ENCODE data around the gene KLHL26. TPM values are rescaled to one million over a fixed set of nuclear protein-coding genes. Genes with fewer than 3 reads are reported as not detected.

The KLHL26 gene
- total and polyA plus RNA-seq, 2 experiments from 2014 or later, result 8.2 to 8.6 TPM

DNA sequence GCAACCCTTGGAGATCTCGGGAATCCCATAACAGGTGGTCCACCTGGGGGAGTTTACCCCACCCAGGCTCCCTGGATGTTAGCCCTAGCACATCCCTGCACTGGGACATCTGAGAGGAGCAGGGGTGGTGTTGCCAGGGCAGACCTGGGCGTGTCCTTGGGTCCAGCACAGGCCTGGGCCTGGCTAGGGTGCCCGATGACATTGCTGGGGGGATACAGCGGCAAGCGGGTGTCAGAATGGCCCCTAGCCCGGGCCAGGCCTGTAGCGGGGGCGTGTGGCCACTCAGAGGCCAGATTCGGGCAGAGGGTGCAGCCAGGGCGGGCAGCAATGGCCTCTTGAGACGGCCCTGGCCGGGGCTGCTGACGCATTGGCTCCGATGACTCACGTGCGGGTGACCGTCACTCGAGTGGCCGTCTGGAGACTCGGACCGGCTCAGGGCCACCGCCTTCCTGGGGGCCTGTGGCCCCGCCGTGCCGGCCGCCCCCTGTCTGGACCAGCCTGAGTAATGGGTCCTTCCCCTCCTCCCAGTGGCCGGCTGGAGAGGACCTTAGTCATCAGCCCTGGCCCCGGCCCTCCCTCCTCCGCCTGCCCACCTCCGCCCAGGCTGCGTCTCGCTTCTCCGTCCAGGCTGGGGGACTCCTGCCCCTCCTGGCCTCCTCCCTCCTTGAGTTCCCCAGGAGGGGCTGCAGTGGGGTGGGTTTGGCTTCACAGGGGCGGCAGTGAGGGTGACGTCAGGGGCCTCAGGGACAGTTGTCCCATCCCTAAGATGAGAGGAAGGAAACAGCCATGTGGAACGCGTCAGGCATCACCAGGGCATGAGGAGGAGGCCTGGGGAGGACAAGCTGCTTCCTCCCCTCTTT lies 23.5 kb downstream of the KLHL26 start:
- no peaks in the 10 kb centered on the region for H3K36me3 ChIP-seq
- no peak overlapping the region for H3K4me3 ChIP-seq
- H3K4me1 ChIP-seq (ENCODE audit: low read depth), result no peaks in the 10 kb centered on the region
- DNase-seq (ENCODE audit: low read depth in 1 of 2, low spot score in 1 of 2), result peak in 1 of 2 donors; percentile 44
- H3K27me3 ChIP-seq, result no peaks in the 10 kb centered on the region
- H3K9me3 ChIP-seq (ENCODE audit: low read depth), result no peaks in the 10 kb centered on the region
- TF ChIP-seq, protein P1, sequence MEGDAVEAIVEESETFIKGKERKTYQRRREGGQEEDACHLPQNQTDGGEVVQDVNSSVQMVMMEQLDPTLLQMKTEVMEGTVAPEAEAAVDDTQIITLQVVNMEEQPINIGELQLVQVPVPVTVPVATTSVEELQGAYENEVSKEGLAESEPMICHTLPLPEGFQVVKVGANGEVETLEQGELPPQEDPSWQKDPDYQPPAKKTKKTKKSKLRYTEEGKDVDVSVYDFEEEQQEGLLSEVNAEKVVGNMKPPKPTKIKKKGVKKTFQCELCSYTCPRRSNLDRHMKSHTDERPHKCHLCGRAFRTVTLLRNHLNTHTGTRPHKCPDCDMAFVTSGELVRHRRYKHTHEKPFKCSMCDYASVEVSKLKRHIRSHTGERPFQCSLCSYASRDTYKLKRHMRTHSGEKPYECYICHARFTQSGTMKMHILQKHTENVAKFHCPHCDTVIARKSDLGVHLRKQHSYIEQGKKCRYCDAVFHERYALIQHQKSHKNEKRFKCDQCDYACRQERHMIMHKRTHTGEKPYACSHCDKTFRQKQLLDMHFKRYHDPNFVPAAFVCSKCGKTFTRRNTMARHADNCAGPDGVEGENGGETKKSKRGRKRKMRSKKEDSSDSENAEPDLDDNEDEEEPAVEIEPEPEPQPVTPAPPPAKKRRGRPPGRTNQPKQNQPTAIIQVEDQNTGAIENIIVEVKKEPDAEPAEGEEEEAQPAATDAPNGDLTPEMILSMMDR (IDR thresholded peaks at IDR 0.05; ENCODE audit: low read depth, low read length), result no peak
- no peak overlapping the region for H3K27ac ChIP-seq

DNA sequence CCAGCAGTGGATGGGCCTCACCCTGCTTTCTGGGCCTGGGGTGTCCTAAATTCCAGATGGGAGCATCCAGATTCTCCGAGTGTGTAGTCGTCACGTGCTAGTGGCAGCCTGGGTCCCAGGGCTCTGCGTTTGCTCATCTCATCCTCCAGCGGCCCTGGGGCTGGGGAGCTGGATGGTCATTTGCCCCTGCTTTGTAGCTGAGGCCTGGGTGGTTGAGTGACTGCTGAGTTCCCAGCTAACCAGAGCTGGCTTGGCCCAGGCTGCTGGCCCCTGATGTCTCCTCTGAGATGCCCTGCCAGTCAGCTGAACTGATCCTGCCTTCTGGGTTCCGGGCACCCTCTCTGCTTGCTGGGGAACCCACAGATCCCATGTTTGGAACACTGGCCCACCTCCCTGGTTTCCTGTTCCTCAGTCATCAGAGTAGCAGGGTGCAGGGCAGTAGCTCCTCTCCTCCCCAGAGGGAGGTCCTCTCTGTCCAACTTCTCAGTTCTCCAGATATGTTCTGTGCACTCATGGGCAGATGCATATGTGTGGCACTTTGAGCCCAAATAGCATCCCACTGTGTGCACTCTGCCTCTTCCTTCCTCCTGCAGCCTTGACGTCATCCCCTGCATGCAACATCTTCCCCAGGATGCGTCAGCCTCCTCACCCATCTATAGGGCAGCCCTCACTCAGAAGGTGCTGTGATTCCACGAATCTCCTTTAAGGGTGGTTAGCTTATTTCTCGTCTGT lies 24.3 kb downstream of the KLHL26 start:
- Histone ChIP-seq H3K36me3 (no peaks in the 10 kb centered on the region), H3K4me1 (ENCODE audit: low read depth) (no peaks in the 10 kb centered on the region), H3K4me3 (no peak overlapping the region), H3K27me3 (no peaks in the 10 kb centered on the region), H3K9me3 (ENCODE audit: low read depth) (no peaks in the 10 kb centered on the region), H3K27ac (no peak overlapping the region)
- TF ChIP-seq, protein P1 (IDR thresholded peaks at IDR 0.05; ENCODE audit: low read depth, low read length), result no peak
- DNase-seq (ENCODE audit: low read depth in 1 of 2, low spot score in 1 of 2), result no peak

DNA sequence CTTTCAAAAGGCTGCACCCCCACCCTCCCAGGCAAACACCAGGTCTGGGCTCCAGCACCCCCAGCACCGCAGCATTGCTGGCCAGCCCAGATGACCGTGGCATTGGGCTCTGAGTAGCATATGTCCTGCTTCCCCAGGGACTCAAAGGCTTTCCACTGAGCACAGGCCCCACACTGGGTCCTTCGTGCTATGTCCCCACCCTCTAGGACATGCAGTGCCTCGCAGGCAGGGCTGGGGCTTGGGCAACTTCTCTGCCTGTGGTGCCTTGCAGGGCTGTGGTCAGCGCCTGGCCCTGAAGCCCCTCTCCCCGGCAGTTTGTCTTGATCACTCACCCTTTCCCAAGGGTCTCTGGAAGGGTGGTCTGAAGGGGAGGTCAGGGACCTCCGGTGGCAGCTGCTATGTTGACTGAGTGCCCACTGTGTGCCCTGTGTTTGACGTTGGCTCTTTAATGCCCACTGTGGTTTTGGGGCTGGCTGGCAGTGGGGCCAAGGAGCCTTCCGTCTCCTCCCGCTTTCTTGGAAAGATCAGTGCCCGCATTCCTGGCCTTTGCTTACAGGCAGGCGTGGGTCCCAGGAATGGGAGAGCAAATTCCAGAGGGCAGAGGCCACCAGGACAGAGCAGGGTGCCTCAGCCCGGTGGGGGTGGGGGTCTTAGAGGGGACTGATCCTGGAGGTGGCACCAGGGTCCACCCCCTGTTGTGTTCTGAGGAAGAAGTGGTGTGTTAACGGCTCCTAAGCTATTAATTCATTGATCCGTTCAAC lies 26.3 kb downstream of the KLHL26 start:
- no peaks in the 10 kb centered on the region for H3K36me3 ChIP-seq
- H3K4me1 ChIP-seq (ENCODE audit: low read depth), result no peaks in the 10 kb centered on the region
- no peaks in the 10 kb centered on the region for H3K27me3 ChIP-seq
- H3K4me3 ChIP-seq, result no peak overlapping the region
- no peak overlapping the region for H3K27ac ChIP-seq
- TF ChIP-seq, protein P1 (IDR thresholded peaks at IDR 0.05; ENCODE audit: low read depth, low read length), result no peak
- DNase-seq (ENCODE audit: low read depth in 1 of 2, low spot score in 1 of 2), result no peak
- no peaks in the 10 kb centered on the region for H3K9me3 ChIP-seq (ENCODE audit: low read depth)

DNA sequence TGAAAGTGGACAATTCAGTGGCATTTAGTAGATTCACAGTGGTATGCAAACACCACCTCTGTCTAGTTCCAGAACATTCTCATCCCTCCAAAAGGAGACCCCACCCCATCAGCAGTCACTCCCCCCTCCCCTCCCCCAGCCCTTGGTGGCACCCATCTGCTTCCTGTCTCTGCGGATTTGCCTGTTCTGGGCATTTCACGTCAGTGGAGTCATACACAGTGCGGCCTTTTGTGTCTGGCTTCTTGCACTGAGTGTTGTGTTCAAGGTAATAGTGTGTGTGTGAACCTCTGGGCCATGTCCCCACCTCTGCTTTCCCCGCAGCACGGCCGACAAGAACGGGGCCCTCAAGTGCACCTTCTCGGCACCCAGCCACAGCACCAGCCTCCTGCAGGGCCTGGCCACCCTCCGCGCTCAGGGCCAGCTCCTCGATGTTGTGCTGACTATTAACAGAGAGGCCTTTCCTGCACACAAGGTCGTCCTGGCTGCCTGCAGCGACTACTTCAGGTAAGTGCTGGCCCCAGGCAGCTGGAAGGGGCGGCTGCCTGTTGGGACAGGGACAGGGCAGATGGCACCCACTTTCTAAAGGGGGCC lies 27.2 kb downstream of the KLHL26 start:
- no peak for DNase-seq (ENCODE audit: low read depth in 1 of 2, low spot score in 1 of 2)
- H3K36me3 ChIP-seq, result peaks cover 3% of the 10 kb centered on the region
- H3K27ac ChIP-seq, result no peak overlapping the region
- H3K27me3 ChIP-seq, result no peaks in the 10 kb centered on the region
- H3K9me3 ChIP-seq (ENCODE audit: low read depth), result no peaks in the 10 kb centered on the region
- H3K4me1 ChIP-seq (ENCODE audit: low read depth), result no peaks in the 10 kb centered on the region
- TF ChIP-seq, protein P1 (IDR thresholded peaks at IDR 0.05; ENCODE audit: low read depth, low read length), result no peak
- no peak overlapping the region for H3K4me3 ChIP-seq

DNA sequence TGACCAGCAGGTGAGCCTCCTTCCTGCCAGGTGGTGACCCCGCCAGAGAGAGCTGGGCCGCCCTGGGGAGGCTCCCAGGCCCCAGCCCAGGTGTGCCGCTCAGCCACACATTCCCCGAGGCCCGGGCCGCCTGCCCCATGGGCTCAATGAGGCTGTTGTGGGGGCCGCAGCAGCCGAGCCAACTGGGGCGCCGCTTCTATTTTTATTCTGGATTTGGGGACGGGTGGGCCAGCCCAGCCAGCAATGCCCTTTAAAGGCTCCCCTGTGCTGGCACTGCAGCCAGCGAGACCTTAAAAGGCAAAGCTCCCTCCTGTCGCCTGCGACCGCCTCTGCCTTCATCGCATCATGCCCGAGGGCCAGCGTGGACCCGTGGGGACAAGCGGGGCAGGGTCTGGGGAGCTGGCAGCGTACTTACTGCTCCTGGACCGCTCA lies 29.0 kb downstream of the KLHL26 start:
- Histone ChIP-seq H3K4me1 (ENCODE audit: low read depth) (no peaks in the 10 kb centered on the region), H3K4me3 (no peak overlapping the region), H3K36me3 (peaks cover 3% of the 10 kb centered on the region), H3K27ac (no peak overlapping the region), H3K27me3 (no peaks in the 10 kb centered on the region), H3K9me3 (ENCODE audit: low read depth) (no peaks in the 10 kb centered on the region)
- TF ChIP-seq, protein P1 (IDR thresholded peaks at IDR 0.05; ENCODE audit: low read depth, low read length), result no peak
- no peak for DNase-seq (ENCODE audit: low read depth in 1 of 2, low spot score in 1 of 2)

Measured in cardiac muscle cell (in vitro differentiated cells and primary cell).